ENCODE measurements around the gene SRXN1. TPM values are rescaled to one million over a fixed set of nuclear protein-coding genes. Genes with fewer than 3 reads are reported as not detected.

The SRXN1 gene
- total and polyA plus RNA-seq, 2 donors (not counting 3 experiments of a cell fraction or from before 2014, with no cell fraction given) = 19.3 to 24.9 TPM

GRCh38 chr20:664151-664550, 11.2 kb upstream of the SRXN1 start:
- CTCF ChIA-PET = interaction anchor here (0.8 to 1.5 kb wide), 4 partner anchors 19 to 64 kb away, joined by 3 to 6 read pairs (median 4); no protein-coding TSS in a partner anchor
- Histone ChIP-seq H3K9me1 (replicated peaks; ENCODE audit: control insufficient read depth, extremely low read depth, insufficient read depth, low read length) (no peaks in the 10 kb centered on the region), H3K4me2 (ENCODE audit: insufficient read depth, low read length) (no peak overlapping the region), H3K4me3 (replicated peaks in 1 of 3; ENCODE audit: insufficient read depth in 1 of 3, low read depth in 1 of 3, low read length in 3 of 3) (no peak overlapping the region), H2AFZ (ENCODE audit: low read depth, low read length) (no peak overlapping the region), H3K27ac (ENCODE audit: insufficient read depth, low read depth, low read length) (no peak overlapping the region), H3K9ac (replicated peaks; ENCODE audit: extremely low read depth, insufficient read depth, low read length) (no peak overlapping the region), H3K36me3 (ENCODE audit: control insufficient read depth in 2 of 2, extremely low read depth in 1 of 2, insufficient read depth in 2 of 2, low read length in 2 of 2) (no peaks in the 10 kb centered on the region), H3K4me1 (ENCODE audit: control insufficient read depth, extremely low read depth, insufficient read depth, low read length) (no peaks in the 10 kb centered on the region), H3K9me3 (replicated peaks; ENCODE audit: control insufficient read depth, insufficient read depth, low read length) (no peaks in the 10 kb centered on the region), H3K79me2 (ENCODE audit: control insufficient read depth, insufficient read depth, low read length) (no peaks in the 10 kb centered on the region), H4K20me1 (replicated peaks; ENCODE audit: control insufficient read depth, extremely low read depth, insufficient read depth, low read length) (no peaks in the 10 kb centered on the region), H3K27me3 (ENCODE audit: control insufficient read depth in 2 of 2, insufficient read depth in 2 of 2, low read length in 2 of 2) (peaks cover 46 to 67% of the 10 kb centered on the region in 2 experiments)
- intact Hi-C loops (cut with micrococcal nuclease) (no loop called here), dilution Hi-C loops (cut with MboI; ENCODE audit: extremely low pct_ligation_motif_present, low sequenced_read_pairs) (no loop called here)
- TF ChIP-seq EZH2 (IDR thresholded peaks at IDR 0.05; ENCODE audit: borderline replicate concordance, low read depth, low read length, severe bottlenecking) (peak; percentile 20), POLR2A (IDR thresholded peaks at IDR 0.05; ENCODE audit: low read depth, low read length) (no peak), FOS (IDR thresholded peaks at IDR 0.05; ENCODE audit: borderline replicate concordance, insufficient read depth, low read length) (no peak), GATA2 (IDR thresholded peaks at IDR 0.05; ENCODE audit: insufficient read depth, insufficient read length, low read depth, low read length) (no peak)
- no TSS peak for BruUV-seq (replicated peaks)
- DNase-seq (ENCODE audit: low read depth, low spot score) = no peak
- FAIRE-seq = no peak
- POLR2A ChIA-PET = no interaction called here

- Histone ChIP-seq H3K9me1 (replicated peaks; ENCODE audit: control insufficient read depth, extremely low read depth, insufficient read depth, low read length) (no peaks in the 10 kb centered on the region), H3K4me2 (ENCODE audit: insufficient read depth, low read length) (no peak overlapping the region), H3K4me3 (replicated peaks in 1 of 3; ENCODE audit: insufficient read depth in 1 of 3, low read depth in 1 of 3, low read length in 3 of 3) (no peak overlapping the region), H3K79me2 (ENCODE audit: control insufficient read depth, insufficient read depth, low read length) (no peaks in the 10 kb centered on the region), H3K36me3 (ENCODE audit: control insufficient read depth in 2 of 2, extremely low read depth in 1 of 2, insufficient read depth in 2 of 2, low read length in 2 of 2) (no peaks in the 10 kb centered on the region), H3K9me3 (replicated peaks; ENCODE audit: control insufficient read depth, insufficient read depth, low read length) (no peaks in the 10 kb centered on the region), H3K9ac (replicated peaks; ENCODE audit: extremely low read depth, insufficient read depth, low read length) (no peak overlapping the region), H2AFZ (ENCODE audit: low read depth, low read length) (no peak overlapping the region), H4K20me1 (replicated peaks; ENCODE audit: control insufficient read depth, extremely low read depth, insufficient read depth, low read length) (no peaks in the 10 kb centered on the region), H3K4me1 (ENCODE audit: control insufficient read depth, extremely low read depth, insufficient read depth, low read length) (no peaks in the 10 kb centered on the region), H3K27me3 (ENCODE audit: control insufficient read depth in 2 of 2, insufficient read depth in 2 of 2, low read length in 2 of 2) (peaks cover 51 to 73% of the 10 kb centered on the region in 2 experiments), H3K27ac (ENCODE audit: insufficient read depth, low read depth, low read length) (no peak overlapping the region)
- no TSS peak for BruUV-seq (replicated peaks)
- CTCF ChIA-PET = interaction anchor here (0.9 to 1.7 kb wide), 3 partner anchors 18 to 60 kb away, joined by 3 to 5 read pairs (median 4); no protein-coding TSS in a partner anchor
- dilution Hi-C loops (cut with MboI; ENCODE audit: extremely low pct_ligation_motif_present, low sequenced_read_pairs) = no loop called here
- TF ChIP-seq CTCF (IDR thresholded peaks at IDR 0.05; ENCODE audit: extremely low read depth in 1 of 2, insufficient read depth in 1 of 2, low read depth in 1 of 2, low read length in 2 of 2) (no peak), MYC (IDR thresholded peaks at IDR 0.05; ENCODE audit: low read depth, low read length) (no peak), GATA2 (IDR thresholded peaks at IDR 0.05; ENCODE audit: insufficient read depth, insufficient read length, low read depth, low read length) (no peak), EZH2 (IDR thresholded peaks at IDR 0.05; ENCODE audit: borderline replicate concordance, low read depth, low read length, severe bottlenecking) (peak; percentile 74), POLR2AphosphoS5 (IDR thresholded peaks at IDR 0.05; ENCODE audit: insufficient read depth, low read depth, low read length) (no peak), JUN (IDR thresholded peaks at IDR 0.05; ENCODE audit: borderline replicate concordance, insufficient read depth, insufficient read length, low read depth) (no peak), MAX (IDR thresholded peaks at IDR 0.05; ENCODE audit: insufficient read depth, insufficient read length) (no peak)
- POLR2A ChIA-PET = no interaction called here
- no peak for FAIRE-seq
- intact Hi-C loops (cut with micrococcal nuclease) = no loop called here
- no peak for DNase-seq (ENCODE audit: low read depth, low spot score)
These were observed 10.5 kb upstream of the SRXN1 start for GRCh38 chr20:663315-664090.
